Activated naive CD8-positive, alpha-beta T cell treated with anti-CD3 and anti-CD28 coated beads for 36 hours (primary cell): Measurements from ENCODE around the gene AP3D1. TPM values are rescaled to one million over a fixed set of nuclear protein-coding genes. Genes with fewer than 3 reads are reported as not detected.

Source experiments
- DNase-seq: peaks from one replicate; pipeline ENCODE4 v3.0.0; 2021
- H3K27ac Mint-ChIP-seq: one replicate; pipeline ENCODE4 v1.8.0; 2022; ENCODE audit warnings: mild to moderate bottlenecking, moderate library complexity, mixed read lengths
- H3K27me3 Mint-ChIP-seq: one replicate; pipeline ENCODE4 v1.8.0; 2022; ENCODE audit warnings: mild to moderate bottlenecking, mixed read lengths
- H3K36me3 Mint-ChIP-seq: one replicate; pipeline ENCODE4 v1.8.0; 2021; ENCODE audit warnings: mild to moderate bottlenecking, mixed read lengths
- H3K4me1 Mint-ChIP-seq: one replicate; pipeline ENCODE4 v1.8.0; 2021; ENCODE audit warnings: mixed read lengths
- H3K4me3 Mint-ChIP-seq: one replicate; pipeline ENCODE4 v1.8.0; 2022; ENCODE audit warnings: mild to moderate bottlenecking, moderate library complexity, mixed read lengths
- H3K9me3 Mint-ChIP-seq: one replicate; pipeline ENCODE4 v1.8.0; 2022; ENCODE audit warnings: mixed read lengths
- total RNA-seq, 2 experiments: library from RNA; stranded (reverse); gene quantifications; one replicate each; pipeline ENCODE4 v1.2.3, GENCODE V29; 2021

The AP3D1 gene
- total RNA-seq, 2 experiments from 2014 or later: 92.0 to 96.0 TPM

DNA sequence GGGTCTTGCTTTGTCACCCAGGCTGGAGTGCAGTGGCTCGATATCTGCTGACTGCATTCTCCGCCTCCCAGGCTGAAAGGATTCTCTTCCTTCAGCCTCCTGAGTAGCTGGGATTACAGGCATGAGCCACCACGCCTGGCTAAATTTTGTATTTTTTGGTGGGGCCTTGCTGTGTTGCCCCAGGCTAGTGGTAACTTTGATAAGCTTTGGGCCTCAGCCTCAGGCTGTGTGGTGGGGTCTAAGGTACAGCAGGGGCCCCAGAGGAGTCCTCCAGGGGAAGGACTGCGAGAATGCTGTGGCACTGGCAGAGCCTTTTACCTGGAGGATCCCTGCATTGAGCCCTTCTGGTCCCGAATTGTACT, 19.6 kb upstream of the AP3D1 start:
- Mint-ChIP-seq H3K4me1 (peaks cover 60% of the 10 kb centered on the region), H3K36me3 (peaks cover 22% of the 10 kb centered on the region), H3K27ac (peak overlapping the region; percentile 78), H3K9me3 (no peaks in the 10 kb centered on the region), H3K4me3 (peak overlapping the region; percentile 66), H3K27me3 (no peaks in the 10 kb centered on the region)
- no peak for DNase-seq

DNA sequence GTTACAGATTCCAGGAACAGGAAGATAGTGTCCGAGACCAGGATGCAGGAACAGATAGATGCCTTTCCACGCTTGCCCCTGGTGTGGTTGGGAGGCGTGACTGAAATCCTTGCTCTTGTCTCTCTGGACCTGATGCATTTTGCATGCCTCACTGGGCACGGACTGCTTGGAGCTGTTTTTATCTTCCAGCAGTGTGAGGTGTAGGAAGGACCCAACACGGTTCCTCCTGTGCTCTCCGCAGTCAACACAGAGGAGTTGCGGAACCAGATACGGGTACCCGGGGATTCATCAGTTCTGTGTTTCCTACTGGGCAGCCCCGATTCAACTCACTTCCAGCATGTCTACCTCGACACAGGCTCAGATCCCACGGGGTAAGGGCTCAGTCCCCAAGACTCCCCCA, 18.9 kb upstream of the AP3D1 start:
- Mint-ChIP-seq H3K36me3 (peaks cover 23% of the 10 kb centered on the region), H3K4me1 (peaks cover 67% of the 10 kb centered on the region), H3K27ac (peak overlapping the region; percentile 25)

DNA sequence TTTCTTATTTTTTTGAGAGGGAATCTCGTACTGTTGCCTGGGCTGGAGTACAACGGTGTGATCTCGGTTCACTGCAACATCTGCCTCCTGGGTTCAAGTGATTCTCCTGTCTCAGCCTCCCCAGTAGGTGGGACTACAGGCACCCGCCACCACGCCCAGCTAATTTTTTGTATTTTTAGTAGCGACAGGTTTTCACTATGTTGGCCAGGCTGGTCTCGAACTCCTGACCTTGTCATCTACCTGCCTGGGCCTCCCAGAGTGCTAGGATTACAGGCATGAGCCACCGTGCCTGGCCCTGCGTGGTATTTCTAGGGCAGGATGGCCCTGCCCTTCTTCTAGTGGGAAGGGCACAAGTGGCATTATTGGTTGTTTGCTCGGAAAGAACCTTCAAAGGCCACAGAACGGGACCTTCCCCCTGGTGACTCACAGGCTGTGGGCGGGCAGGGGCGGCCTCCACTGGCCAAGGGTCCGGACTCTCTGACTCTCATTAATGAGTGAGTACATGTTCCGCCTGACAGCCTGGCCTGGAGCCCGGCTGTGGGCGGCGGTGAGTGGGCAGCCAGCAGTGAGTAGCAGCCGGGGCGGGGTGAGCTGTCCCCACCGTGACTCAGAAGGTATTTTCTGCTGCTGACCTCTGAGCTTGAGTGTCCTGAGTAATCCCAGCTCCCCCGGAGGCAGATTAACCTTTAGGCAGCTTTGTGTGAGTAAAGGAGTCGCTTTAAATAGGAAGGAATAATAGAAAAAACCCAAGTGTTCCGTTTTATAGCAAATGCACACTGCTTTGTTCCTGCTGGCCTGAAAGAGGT, 17.5 kb upstream of the AP3D1 start:
- Mint-ChIP-seq H3K9me3 (no peaks in the 10 kb centered on the region), H3K4me1 (peaks cover 67% of the 10 kb centered on the region), H3K27ac (peak overlapping the region; percentile 85), H3K27me3 (no peaks in the 10 kb centered on the region), H3K36me3 (peaks cover 19% of the 10 kb centered on the region), H3K4me3 (peak overlapping the region; percentile 64)
- peak; percentile 86 for DNase-seq

More for the DNA sequence above, 18.9 kb upstream of the AP3D1 start:
- Mint-ChIP-seq H3K4me3 (no peak overlapping the region), H3K27me3 (no peaks in the 10 kb centered on the region), H3K9me3 (no peaks in the 10 kb centered on the region)
- DNase-seq: no peak

DNA sequence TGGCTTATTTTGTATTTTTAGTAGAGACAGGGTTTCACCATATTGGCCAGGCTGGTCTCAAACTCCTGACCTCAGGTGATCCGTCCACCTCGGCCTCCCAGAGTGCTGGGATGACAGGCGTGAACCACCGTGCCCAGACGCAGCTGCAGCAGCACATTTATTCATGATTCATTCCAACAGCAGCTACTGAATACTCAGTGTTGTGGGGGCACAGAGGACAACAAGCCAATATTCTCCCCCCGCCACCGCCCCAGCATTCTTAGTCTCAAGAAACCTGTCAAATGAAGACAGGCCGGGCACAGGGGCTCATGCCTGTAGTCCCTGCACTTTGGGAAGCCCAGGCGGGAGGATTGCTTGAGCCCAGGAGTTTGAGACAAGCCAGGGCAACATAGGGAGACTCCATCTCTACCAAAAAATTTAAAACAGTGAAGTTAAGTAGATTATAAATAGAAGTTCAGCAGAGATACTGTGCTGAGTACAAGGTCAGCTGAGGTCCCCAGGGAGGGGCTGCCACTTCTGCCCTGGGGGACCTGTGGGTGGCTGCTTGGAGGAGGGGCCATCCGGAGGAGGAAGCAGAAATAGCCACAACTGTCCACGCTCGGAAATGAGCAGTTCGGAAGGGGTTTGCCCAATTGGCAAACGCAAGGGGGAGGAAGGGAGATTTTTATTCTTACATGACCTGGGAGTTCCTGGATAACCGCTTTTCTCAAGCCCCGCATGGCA, 16.7 kb upstream of the AP3D1 start:
- Mint-ChIP-seq H3K4me1 (peaks cover 62% of the 10 kb centered on the region), H3K36me3 (peaks cover 15% of the 10 kb centered on the region), H3K9me3 (no peaks in the 10 kb centered on the region), H3K27me3 (no peaks in the 10 kb centered on the region), H3K27ac (peak overlapping the region; percentile 85), H3K4me3 (peak overlapping the region; percentile 64)
- peak; percentile 16 for DNase-seq

DNA sequence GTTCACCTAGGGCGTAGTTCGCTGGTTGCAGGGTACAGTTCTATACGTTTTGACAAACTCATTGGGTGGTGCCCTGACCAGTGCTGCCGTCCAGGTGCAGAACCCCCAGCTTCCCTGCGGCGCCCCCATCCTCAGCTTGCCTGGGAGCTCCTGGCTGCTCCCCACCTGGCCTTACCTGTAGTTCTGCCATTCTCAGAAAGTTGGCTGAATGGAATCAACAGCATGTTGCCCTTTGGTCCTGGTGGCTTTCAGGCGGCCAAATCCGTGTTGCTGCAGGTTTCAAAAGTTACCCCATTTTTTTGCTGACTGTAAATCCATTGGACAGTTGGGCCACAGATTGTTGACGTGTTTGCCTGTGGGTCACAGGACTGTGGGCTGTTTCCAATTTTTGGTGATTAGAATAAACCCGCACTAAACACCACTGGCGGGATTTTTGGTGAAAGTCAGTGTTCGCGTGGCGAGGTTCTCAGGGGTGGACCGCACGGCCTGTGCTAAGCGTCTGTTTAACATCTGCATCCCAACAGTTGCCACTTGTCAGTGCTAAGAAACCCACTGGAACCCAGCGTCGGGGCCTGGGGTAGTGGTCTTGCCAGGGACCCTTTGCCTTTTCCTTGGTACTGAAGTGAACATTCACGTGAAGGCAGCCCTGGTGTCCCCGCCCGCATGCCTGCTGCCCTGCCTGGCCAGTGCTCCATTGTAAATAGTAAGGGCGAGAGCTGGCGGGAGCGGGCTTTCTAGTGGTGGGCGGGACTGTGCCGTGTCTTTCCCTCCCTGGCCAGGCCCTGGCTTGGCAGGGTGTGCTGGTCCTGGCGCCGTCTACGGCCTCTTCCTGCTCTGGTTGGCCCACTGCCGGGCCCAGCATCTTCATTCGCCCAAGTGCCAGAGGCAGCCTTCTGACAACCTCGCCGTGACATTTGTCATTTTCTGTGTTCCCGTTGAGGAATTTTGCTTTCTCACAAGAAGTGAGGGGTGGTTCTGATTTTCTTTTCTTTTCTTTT, 15.7 kb upstream of the AP3D1 start:
- H3K4me3 Mint-ChIP-seq: peak overlapping the region; percentile 61
- no peak for DNase-seq
- H3K36me3 Mint-ChIP-seq: peaks cover 14% of the 10 kb centered on the region
- no peak overlapping the region for H3K27ac Mint-ChIP-seq
- H3K27me3 Mint-ChIP-seq: no peaks in the 10 kb centered on the region
- peaks cover 59% of the 10 kb centered on the region for H3K4me1 Mint-ChIP-seq
- H3K9me3 Mint-ChIP-seq: no peaks in the 10 kb centered on the region

DNA sequence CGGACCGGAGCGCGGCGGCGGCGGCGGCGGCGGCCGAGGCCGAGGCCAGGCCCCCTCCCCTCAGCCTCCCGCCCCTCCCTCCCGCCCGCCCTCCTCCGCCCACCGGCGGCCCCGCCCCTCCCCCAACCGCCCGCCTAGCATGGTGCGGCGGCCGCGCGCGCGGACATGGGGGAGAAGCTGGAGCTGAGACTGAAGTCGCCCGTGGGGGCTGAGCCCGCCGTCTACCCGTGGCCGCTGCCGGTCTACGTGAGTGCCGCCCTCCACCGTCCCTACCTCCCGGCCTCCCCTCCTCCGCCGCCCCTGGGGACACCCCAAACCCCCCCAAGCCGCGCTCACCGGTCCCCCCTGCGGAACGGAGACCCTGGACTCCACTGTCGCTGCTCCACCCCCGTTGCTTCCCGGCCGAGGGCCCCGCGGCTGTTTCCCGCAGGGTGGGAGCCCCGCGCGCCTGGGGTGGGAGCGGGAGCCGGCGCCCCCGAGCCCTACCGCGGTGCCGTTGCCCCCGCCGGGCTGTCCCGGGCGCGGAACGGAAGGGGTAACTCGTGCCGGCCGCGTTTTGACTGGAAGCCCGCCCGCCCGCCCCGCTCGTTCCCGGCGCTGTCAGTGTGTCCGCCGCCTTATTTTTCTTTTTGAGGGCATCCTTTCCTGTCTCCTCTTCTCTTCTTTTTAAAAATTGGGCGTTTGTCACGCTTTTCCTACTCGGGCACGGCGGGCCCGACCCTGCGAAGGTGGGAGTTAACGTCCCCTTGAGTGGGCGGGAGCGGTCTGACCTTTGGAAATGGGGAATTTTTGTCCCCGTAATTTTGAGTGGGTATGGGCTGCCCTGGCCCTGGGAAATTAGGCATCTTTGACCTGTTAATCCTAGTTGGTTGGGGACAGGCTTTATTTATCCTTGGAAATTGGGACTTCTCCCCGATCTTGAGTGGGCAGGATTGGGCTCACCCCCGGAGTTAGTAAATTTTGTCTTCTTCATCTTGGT, 12.9 kb upstream of the AP3D1 start:
- Mint-ChIP-seq H3K36me3 (peaks cover 14% of the 10 kb centered on the region), H3K9me3 (no peaks in the 10 kb centered on the region), H3K4me1 (peaks cover 35% of the 10 kb centered on the region), H3K27ac (peak overlapping the region; percentile 98), H3K4me3 (peak overlapping the region; percentile 95), H3K27me3 (no peaks in the 10 kb centered on the region)
- peak; percentile 63 for DNase-seq

DNA sequence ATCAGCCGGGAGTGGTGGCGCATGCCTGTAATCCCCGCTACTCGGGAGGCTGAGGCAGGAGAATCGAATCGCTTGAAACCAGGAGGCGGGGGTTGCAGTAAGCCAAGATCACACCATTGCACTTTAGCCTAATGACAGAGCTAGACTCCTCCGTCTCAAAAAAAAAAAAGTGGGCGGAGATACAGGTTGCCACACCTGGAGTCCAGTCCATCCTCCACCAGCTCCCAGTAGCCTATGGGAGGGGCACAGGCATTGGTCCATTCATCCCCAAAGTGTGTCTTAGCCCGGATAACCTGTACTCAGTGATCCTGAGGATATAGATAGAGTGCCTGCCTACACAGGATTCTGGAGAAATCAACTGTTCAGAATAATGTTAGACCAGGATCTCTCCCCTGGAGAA, 9.0 kb upstream of the AP3D1 start:
- Mint-ChIP-seq H3K27me3 (no peaks in the 10 kb centered on the region), H3K4me3 (no peak overlapping the region), H3K4me1 (peaks cover 2% of the 10 kb centered on the region), H3K27ac (no peak overlapping the region), H3K9me3 (no peaks in the 10 kb centered on the region), H3K36me3 (peaks cover 5% of the 10 kb centered on the region)
- DNase-seq: no peak

DNA sequence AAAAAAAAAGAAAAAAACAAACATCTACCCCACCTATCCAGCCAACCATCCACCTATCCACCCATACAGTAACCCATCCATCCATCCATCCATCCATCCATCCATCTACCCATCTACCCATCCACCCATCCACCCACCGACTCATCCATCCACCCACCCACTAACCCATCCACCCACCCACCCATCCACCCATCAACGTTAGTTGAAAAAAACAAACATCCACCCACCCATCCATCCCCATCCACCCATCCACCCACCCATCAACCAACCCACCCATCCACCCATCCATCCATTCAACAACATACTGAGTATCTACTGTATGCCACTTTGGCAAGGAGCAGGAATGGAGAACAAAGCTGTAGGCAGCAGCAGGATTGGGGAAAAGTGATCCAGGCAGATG, 6.1 kb upstream of the AP3D1 start:
- Mint-ChIP-seq H3K36me3 (no peaks in the 10 kb centered on the region), H3K27me3 (no peaks in the 10 kb centered on the region), H3K4me3 (no peak overlapping the region), H3K4me1 (peaks cover 2% of the 10 kb centered on the region), H3K27ac (no peak overlapping the region), H3K9me3 (no peaks in the 10 kb centered on the region)
- no peak for DNase-seq

DNA sequence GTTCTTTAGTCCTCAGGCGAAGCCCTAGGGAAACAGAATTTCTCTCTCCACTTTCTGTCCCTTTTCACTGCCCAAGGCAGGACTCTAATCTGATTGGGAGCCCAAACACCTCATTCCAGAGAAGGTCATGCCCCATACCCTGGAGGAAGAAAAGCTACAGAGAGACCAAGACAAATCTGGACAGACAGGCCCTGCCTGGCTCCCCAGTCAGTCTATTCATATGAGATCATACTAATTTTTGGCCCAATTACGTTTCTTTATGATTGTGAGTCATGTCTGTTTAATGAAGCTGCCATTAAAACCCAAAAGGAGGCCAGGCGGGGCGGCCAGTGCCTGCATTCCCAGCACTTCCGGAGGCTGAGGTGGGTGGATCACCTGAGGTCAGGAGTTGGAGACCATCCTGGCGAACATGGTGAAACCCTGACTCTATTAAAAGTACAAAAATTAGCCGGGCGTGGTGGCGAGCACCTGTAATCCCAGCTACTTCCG, 3.3 kb upstream of the AP3D1 start:
- H3K36me3 Mint-ChIP-seq: peaks cover 3% of the 10 kb centered on the region
- H3K4me3 Mint-ChIP-seq: no peak overlapping the region
- H3K4me1 Mint-ChIP-seq: peaks cover 15% of the 10 kb centered on the region
- no peak overlapping the region for H3K27ac Mint-ChIP-seq
- no peaks in the 10 kb centered on the region for H3K9me3 Mint-ChIP-seq
- no peak for DNase-seq
- no peaks in the 10 kb centered on the region for H3K27me3 Mint-ChIP-seq

DNA sequence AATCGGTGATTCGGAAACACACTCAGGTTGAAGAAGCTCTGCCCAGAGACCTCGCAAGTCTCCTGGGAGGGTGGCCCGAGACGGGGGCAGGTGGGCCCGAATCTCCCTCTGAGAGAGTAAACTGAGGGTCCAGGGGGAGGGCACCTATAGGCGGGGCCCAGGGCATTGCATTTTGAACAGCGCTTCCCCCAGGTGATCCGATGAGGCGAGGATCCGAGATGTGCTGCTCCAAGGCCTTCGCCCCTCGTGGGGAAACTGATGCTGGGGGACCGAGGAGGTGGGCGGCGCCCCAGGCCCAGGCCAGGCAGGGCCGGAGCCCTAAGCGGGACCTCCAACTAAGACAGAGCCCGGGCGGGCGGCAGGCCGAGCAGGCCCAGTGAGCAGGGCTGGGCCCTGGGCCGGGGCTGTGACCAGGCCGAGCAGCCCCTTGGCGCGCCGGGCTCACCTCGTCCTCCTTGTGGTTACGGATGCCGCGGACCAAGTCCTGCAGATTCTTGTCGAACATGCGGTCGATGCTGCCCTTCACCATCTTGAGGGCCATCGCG, 500 bp downstream of the AP3D1 start:
- H3K9me3 Mint-ChIP-seq: no peaks in the 10 kb centered on the region
- H3K4me3 Mint-ChIP-seq: peak overlapping the region; percentile 85
- DNase-seq: peak; percentile 23
- H3K27ac Mint-ChIP-seq: peak overlapping the region; percentile 80
- H3K4me1 Mint-ChIP-seq: peaks cover 39% of the 10 kb centered on the region
- no peaks in the 10 kb centered on the region for H3K27me3 Mint-ChIP-seq
- peaks cover 19% of the 10 kb centered on the region for H3K36me3 Mint-ChIP-seq

DNA sequence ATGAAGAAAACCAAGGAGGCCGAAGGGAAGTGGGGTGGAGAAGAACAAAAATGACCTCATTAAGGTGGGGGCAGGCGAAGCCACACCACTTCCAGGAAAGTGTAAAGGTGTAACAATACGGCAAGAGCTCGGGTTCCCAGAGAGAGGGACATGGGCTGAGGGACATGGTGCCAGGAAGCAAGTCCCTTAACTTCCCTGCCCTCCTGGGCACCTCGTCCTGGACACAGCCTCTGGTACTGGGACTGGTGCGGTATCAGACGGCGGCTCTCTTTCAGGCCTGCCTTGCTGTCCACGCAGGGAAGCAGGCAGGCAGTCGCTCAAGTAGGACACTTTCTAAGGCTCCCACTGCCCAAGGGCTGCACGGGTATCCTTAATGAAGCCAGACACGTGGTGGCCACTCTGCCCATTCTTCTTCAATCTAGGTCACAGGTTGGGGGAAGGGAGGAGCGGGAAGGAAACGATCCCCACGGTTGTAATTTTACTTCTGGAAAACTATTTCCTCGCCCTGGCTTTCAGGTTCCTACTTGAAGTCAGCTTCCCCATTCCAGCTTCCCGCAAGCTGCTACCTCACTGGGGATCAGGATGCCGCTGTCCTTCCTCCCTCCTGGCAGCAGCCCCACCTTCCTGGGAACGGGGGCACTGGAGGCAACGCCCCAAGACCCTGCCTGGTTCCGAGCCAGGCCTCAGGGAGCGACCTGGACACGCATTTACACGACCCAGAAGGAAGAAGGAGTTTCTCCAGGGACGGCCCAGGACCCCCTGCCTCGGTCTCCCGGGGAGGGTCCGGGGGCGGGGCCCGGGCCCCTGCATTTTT, 1.2 kb downstream of the AP3D1 start:
- DNase-seq: peak; percentile 30
- Mint-ChIP-seq H3K27ac (peak overlapping the region; percentile 80), H3K27me3 (no peaks in the 10 kb centered on the region), H3K4me1 (peaks cover 44% of the 10 kb centered on the region), H3K36me3 (peaks cover 21% of the 10 kb centered on the region), H3K4me3 (peak overlapping the region; percentile 85), H3K9me3 (no peaks in the 10 kb centered on the region)

DNA sequence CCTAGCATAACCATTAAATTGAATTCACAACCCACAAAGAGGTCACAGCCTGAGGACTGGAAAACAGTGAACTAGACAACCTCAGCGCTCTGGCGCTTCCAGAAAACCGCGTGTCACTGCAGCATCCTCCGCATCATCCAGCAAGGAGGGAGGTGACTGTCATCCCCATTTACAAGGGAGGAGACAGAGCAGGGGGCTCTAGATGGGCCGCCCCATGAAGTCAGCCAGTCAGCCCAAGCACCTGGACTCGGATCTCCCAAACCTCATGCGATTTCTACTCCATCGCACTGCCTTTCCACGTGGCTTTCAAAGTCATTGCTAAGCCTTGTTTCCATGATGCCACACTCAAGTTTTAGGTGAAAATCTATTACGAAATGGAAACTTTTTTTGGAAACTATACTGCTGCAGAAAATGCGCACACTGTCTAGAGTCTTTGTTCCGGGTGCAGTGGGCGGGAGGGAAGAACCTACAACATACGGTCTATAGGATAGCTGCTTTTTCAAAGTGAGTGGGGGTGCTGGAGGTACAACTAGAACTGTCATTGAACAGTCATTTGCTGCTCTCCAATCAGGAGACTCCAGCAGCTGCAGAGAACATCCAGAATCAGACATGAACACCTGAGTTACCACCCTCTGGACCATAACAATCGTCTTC, 2.8 kb downstream of the AP3D1 start:
- H3K4me1 Mint-ChIP-seq: peaks cover 48% of the 10 kb centered on the region
- DNase-seq: peak; percentile 13
- no peaks in the 10 kb centered on the region for H3K27me3 Mint-ChIP-seq
- H3K36me3 Mint-ChIP-seq: peaks cover 21% of the 10 kb centered on the region
- H3K9me3 Mint-ChIP-seq: no peaks in the 10 kb centered on the region
- peak overlapping the region; percentile 55 for H3K27ac Mint-ChIP-seq
- H3K4me3 Mint-ChIP-seq: peak overlapping the region; percentile 18
